Keratinocyte (primary cell): Measurements from ENCODE around the gene FAM107B.

ENCODE experiments used
- EZH2 ChIP-seq: IDR thresholded peaks from one replicate; pipeline ENCODE4 v1.6.1; 2012; ENCODE audit warnings: inconsistent platforms, mild to moderate bottlenecking, low read length, moderate library complexity
- TF ChIP-seq, protein P1 (sequence below), 3 experiments: IDR thresholded peaks in 1 of 3; conservative IDR thresholded peaks in 1 of 3; optimal IDR thresholded peaks in 1 of 3; 2 replicates in 2 of 3; 3 replicates in 1 of 3; pipeline versions ENCODE3 to v1.5.1; 2011; ENCODE audit warnings: low read length in 3 of 3, mild to moderate bottlenecking in 3 of 3, moderate library complexity in 2 of 3, control low read depth in 1 of 3, inconsistent platforms in 1 of 3; ENCODE audit not compliant: insufficient read depth in 2 of 3; ENCODE audit errors: extremely low read depth in 1 of 3

DNA sequence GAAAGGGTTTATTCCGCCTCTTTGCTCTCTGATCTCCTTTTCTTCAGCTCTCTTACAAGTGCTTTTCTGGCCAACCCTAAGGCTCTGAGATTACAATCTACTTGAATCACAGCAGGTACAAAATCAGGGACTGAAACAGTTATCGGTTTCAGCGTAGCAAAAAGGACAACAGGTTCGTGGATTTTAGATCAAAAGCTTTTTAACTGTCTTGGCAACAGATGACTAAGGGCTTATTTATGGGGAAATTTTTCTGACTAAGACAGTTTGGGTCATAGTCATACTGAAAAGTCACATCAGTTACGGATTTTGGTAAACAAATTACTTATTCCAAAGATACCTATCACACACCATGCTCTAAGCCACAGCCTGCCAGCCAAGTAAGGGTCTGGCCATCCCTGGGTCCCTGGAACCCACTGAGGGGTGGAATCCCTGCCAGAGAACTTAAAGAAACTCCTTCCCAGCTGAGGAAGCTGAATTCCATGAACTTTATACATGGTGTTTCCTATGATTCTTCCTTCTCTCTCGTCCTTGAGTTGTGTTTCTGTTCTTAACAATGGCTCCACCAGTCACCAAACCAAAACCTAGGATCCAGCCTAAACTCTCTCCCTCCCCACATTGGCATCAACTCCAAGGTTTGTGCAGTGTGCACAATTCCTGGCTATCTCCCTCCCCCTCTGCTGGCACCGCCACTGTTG is 169.3 kb downstream of the FAM107B start:
- TF ChIP-seq, protein P1, sequence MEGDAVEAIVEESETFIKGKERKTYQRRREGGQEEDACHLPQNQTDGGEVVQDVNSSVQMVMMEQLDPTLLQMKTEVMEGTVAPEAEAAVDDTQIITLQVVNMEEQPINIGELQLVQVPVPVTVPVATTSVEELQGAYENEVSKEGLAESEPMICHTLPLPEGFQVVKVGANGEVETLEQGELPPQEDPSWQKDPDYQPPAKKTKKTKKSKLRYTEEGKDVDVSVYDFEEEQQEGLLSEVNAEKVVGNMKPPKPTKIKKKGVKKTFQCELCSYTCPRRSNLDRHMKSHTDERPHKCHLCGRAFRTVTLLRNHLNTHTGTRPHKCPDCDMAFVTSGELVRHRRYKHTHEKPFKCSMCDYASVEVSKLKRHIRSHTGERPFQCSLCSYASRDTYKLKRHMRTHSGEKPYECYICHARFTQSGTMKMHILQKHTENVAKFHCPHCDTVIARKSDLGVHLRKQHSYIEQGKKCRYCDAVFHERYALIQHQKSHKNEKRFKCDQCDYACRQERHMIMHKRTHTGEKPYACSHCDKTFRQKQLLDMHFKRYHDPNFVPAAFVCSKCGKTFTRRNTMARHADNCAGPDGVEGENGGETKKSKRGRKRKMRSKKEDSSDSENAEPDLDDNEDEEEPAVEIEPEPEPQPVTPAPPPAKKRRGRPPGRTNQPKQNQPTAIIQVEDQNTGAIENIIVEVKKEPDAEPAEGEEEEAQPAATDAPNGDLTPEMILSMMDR (optimal IDR thresholded peaks at IDR 0.05 in 1 of 3, IDR thresholded peaks at IDR 0.05 in 1 of 3, conservative IDR thresholded peaks at IDR 0.05 in 1 of 3; ENCODE audit: extremely low read depth in 1 of 3, insufficient read depth in 2 of 3, low read length in 3 of 3) = no peak
- no peak for TF ChIP-seq EZH2
